Umbilical cord (tissue), 2 donors: ENCODE measurements around the gene SLCO6A1. TPM values are rescaled to one million over a fixed set of nuclear protein-coding genes. Genes with fewer than 3 reads are reported as not detected.

ENCODE experiments used
- DNase-seq: peaks from one replicate; pipeline ENCODE4 v3.0.0-alpha.2; 2015; ENCODE audit warnings: low spot score
- total RNA-seq: library from RNA; depleted of rRNA; stranded (reverse); fragments of >200 nt; gene quantifications from one replicate; pipeline ENCODE4 v1.2.3, GENCODE V29; 2014; ENCODE audit warnings: low replicate concordance; ENCODE audit not compliant: insufficient read depth

Gene SLCO6A1
- total RNA-seq, 1 donor from 2014 or later: 2.9 TPM

- no peak for DNase-seq
Observed at GRCh38 chr5:102451082-102451481, 47.7 kb downstream of the SLCO6A1 start.

- DNase-seq: no peak
Observed at GRCh38 chr5:102450313-102450990, 48.3 kb downstream of the SLCO6A1 start.

DNA sequence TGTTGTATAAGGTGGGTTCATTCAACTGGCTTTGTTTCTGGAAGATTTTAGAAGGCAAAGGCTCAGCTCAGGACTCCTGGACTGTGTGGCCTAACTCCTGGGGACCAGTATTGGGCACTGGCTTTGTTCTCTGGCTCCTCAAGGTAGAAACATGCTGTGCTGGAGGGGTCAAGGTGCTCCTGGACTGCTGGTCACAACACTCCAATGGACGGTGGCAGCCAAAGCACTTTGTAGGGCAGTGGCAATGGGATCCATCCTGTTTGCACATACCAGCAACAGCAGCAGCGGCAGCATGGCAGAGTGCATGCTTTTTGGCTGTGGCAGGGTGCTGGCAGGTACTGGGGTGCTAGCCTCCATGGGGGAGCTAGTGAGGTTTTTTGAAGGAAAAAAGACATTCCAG is 65.3 kb downstream of the SLCO6A1 start:
- DNase-seq: no peak

DNA sequence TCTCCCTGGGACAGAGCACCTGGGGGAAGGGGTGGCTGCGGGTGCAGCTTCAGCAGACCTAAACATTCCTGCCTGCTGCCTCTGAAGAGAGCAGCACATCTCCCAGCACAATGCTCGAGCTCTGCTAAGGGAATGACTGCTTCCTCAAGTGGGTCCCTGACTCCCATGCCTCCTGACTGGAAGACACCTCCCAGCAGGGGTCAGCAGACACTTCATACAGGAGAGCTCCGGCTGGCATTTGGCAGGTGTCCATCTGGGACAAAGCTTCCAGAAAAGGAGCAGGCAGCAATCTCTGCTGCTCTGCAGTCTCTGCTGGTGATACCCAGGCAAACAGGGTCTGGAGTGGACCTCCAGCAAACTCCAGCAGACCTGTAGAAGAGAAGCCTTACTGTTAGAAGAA is 77.2 kb downstream of the SLCO6A1 start:
- no peak for DNase-seq

DNA sequence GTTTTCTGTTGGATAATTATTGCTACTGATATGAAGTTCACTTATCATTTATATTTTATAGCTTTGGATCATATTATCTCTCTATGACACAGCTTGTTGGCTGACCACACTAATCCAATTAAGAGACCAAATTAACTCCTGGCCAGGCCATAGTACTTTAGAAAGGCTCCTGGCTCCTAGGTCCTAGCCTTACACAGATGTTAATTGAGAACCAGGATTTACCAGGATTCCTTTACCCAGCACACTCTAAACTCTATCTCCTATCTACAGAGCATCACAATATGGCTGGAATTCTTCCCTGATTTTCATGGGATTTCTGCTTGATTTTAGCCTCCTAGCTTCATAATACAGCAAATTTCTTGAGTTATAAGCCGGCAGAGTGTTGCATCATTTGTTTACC is 80.3 kb downstream of the SLCO6A1 start:
- DNase-seq: no peak

DNA sequence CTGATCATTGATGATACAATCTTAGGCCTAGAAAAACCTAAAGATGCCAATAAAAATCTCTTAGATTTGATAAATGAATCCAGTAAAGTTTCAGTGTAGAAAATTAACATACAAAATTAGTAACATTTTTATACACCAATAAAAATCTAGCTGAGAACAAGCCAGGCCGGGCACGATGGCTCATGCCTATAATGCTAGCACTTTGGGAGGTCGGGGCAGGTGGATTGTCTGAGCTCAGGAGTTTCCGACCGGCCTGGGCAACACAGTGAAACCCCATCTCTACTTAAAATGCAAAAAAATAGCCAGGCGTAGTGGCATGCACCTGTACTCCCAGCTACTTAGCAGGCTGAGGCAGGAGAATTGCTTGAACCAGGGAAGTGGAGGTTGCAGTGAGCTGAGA is 84.4 kb downstream of the SLCO6A1 start:
- no peak for DNase-seq

- DNase-seq: no peak
Observed at GRCh38 chr5:102388235-102388634, 110.6 kb downstream of the SLCO6A1 start.

DNA sequence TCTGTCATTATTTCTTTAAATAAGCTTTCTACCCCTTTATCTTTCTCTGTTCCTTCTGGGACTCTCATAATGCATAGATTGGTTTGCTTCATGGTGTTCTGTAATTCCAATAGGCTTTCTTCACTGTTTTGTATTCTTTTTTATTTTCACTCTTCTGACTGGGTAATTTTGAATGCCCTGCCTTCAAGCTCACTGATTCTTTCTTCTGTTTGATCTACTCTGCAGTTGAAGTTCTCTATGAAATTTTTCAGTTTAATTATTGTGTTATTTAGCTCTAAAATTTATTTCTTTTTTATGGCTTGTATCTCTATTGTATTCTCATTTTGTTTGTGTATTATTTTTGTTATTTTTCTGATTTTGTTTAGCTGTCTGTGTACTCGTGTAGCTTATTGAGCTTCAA is 113.4 kb downstream of the SLCO6A1 start:
- DNase-seq: no peak

GRCh38 chr5:102380174-102380573 is 118.6 kb downstream of the SLCO6A1 start:
- no peak for DNase-seq

- no peak for DNase-seq
Observed at GRCh38 chr5:102375876-102376275, 122.9 kb downstream of the SLCO6A1 start.

DNA sequence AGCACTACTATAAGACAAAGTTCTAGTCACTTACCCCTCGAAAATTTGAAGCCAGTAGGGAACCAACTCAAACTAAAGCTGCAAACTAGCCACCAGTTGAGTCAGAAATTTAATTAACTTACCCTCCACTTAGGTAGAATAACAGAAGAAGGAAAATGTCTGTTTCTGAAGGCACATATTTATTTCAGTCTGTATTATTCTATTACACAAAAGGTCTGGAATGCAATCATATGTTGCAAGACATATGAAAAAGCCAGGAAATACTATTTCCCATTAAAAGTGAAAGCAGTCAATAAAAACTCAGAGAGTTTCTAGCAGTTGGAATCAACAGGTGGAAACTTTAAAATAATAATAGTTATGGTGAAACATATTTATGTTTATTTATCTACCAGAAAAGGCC is 123.5 kb downstream of the SLCO6A1 start:
- DNase-seq: no peak

DNA sequence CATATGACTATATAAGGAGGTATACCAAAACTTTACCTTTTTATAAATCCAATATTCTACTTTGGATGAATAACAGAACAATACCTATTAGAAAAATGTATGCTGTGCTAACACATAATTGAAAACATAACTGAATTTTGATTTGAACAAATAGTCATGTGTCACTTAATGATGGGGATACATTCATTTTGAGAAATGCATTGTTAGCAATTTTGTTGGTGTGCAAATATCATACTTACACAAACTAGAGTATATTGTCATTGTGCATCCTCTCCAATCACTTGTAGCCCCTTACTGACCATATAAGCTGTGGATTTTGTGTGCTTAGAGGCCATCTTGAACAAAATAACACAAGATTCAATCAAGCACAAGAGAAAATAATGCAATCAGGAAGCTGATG is 130.4 kb downstream of the SLCO6A1 start:
- DNase-seq: no peak

GRCh38 chr5:102341681-102342288 is 157.0 kb downstream of the SLCO6A1 start:
- DNase-seq: peak; percentile 2

GRCh38 chr5:102324714-102325113 is 174.1 kb downstream of the SLCO6A1 start:
- no peak for DNase-seq

Other genes with a start within 250 kb of the SLCO6A1 start
- 0.96 TPM for gene SLCO4C1, start 202.7 kb downstream of the SLCO6A1 start, total RNA-seq